GM03348 (cell line): ENCODE results near the gene EFR3B.
A peak's percentile ranks its signal among the peaks of the same experiment; 100 is the strongest.

ENCODE experiments used
- DNase-seq: peaks from one replicate; pipeline ENCODE4 v3.0.0; 2012; ENCODE audit warnings: low spot score

Gene EFR3B

GRCh38 chr2:25034081-25034480 lies 7.8 kb upstream of the EFR3B start:
- DNase-seq = no peak

- DNase-seq = no peak
Measured at GRCh38 chr2:25035537-25036220, 6.2 kb upstream of the EFR3B start.

GRCh38 chr2:25036221-25036559 lies 5.7 kb upstream of the EFR3B start:
- DNase-seq = no peak

GRCh38 chr2:25039126-25039525 lies 2.8 kb upstream of the EFR3B start:
- no peak for DNase-seq

- peak; percentile 65 for DNase-seq
Measured at GRCh38 chr2:25041307-25041927, 459 bp upstream of the EFR3B start.

GRCh38 chr2:25042321-25043240 lies 705 bp downstream of the EFR3B start:
- peak; percentile 74 for DNase-seq

- DNase-seq = peak; percentile 74
Measured at GRCh38 chr2:25043241-25043867, 1.5 kb downstream of the EFR3B start.

- DNase-seq = no peak
Measured at GRCh38 chr2:25044011-25044410, 2.1 kb downstream of the EFR3B start.

- DNase-seq = no peak
Measured at GRCh38 chr2:25044990-25045389, 3.1 kb downstream of the EFR3B start.

- DNase-seq = no peak
Measured at GRCh38 chr2:25049422-25049821, 7.5 kb downstream of the EFR3B start.

- DNase-seq = no peak
Measured at GRCh38 chr2:25050128-25050527, 8.3 kb downstream of the EFR3B start.

- no peak for DNase-seq
Measured at GRCh38 chr2:25053041-25053440, 11.2 kb downstream of the EFR3B start.

- no peak for DNase-seq
Measured at GRCh38 chr2:25054720-25055119, 12.8 kb downstream of the EFR3B start.

GRCh38 chr2:25055376-25055920 lies 13.6 kb downstream of the EFR3B start:
- no peak for DNase-seq

- no peak for DNase-seq
Measured at GRCh38 chr2:25056098-25056821, 14.4 kb downstream of the EFR3B start.

GRCh38 chr2:25062511-25062917 lies 20.6 kb downstream of the EFR3B start:
- no peak for DNase-seq

- peak; percentile 50 for DNase-seq
Measured at GRCh38 chr2:25063876-25064660, 22.2 kb downstream of the EFR3B start.

GRCh38 chr2:25065768-25066167 lies 23.9 kb downstream of the EFR3B start:
- no peak for DNase-seq

- DNase-seq = no peak
Measured at GRCh38 chr2:25066455-25066854, 24.6 kb downstream of the EFR3B start.

- no peak for DNase-seq
Measured at GRCh38 chr2:25068217-25068616, 26.3 kb downstream of the EFR3B start.

GRCh38 chr2:25071966-25072365 lies 30.1 kb downstream of the EFR3B start:
- DNase-seq = no peak
